Tibial nerve (tissue), 3 donors: ENCODE data around the gene CPA4.

ENCODE experiments used
- CTCF ChIP-seq, 5 experiments: fragments of 200-600 bp in 3 of 5; fragments of 450-650 bp in 2 of 5; sonication (generic) in 3 of 5; IDR thresholded peaks; one replicate each; pipeline ENCODE4 v1.5.1; 2016 to 2019; ENCODE audit warnings: antibody characterized with exemption in 5 of 5, mild to moderate bottlenecking in 3 of 5, moderate library complexity in 2 of 5
- POLR2A ChIP-seq, 2 donors: fragments of 450-650 bp; IDR thresholded peaks; one replicate each; pipeline ENCODE4 v1.6.1; 2017; ENCODE audit warnings: antibody characterized with exemption in 2 of 2, mild to moderate bottlenecking in 2 of 2, moderate library complexity in 2 of 2

GRCh38 chr7:130365088-130365487 lies 72.1 kb downstream of the CPA4 start:
- TF ChIP-seq CTCF (IDR thresholded peaks at IDR 0.05) (no peak), POLR2A (IDR thresholded peaks at IDR 0.05) (no peak)
